GM21723 (cell line): ENCODE results near the gene GALNTL6.
A peak's percentile ranks its signal among the peaks of the same experiment; 100 is the strongest.
"Not testable (repeated sequence)": the region's sequence is repeated elsewhere in the genome, so short reads cannot be mapped to it uniquely, and the experiment has no call there.

Experiments
- ATAC-seq: cut with Tn5 transposase; IDR thresholded peaks from one replicate; pipeline ENCODE4 v1.9.1; 2021; ENCODE audit warnings: mild to moderate bottlenecking, moderate library complexity; ENCODE audit not compliant: unreplicated experiment

Gene GALNTL6

GRCh38 chr4:172708184-172708583, 895.0 kb downstream of the GALNTL6 start:
- no peak for ATAC-seq

GRCh38 chr4:172709376-172709775, 896.2 kb downstream of the GALNTL6 start:
- ATAC-seq, result no peak

- no peak for ATAC-seq
These were observed 903.1 kb downstream of the GALNTL6 start for GRCh38 chr4:172716291-172716690.

- no peak for ATAC-seq
These were observed 908.5 kb downstream of the GALNTL6 start for GRCh38 chr4:172721659-172722058.

- no peak for ATAC-seq
These were observed 912.4 kb downstream of the GALNTL6 start for GRCh38 chr4:172725581-172725980.

- no peak for ATAC-seq
These were observed 912.8 kb downstream of the GALNTL6 start for GRCh38 chr4:172726001-172726423.

GRCh38 chr4:172727631-172728030, 914.4 kb downstream of the GALNTL6 start:
- no peak for ATAC-seq

- not testable (repeated sequence) for ATAC-seq
These were observed 920.4 kb downstream of the GALNTL6 start for GRCh38 chr4:172733645-172734044.

GRCh38 chr4:172734555-172734954, 921.4 kb downstream of the GALNTL6 start:
- ATAC-seq, result no peak

- ATAC-seq, result no peak
These were observed 922.8 kb downstream of the GALNTL6 start for GRCh38 chr4:172736046-172736445.

GRCh38 chr4:172740434-172740833, 927.2 kb downstream of the GALNTL6 start:
- ATAC-seq, result peak; percentile 98

- ATAC-seq, result peak; percentile 97
These were observed 937.7 kb downstream of the GALNTL6 start for GRCh38 chr4:172750910-172751309.

GRCh38 chr4:172751550-172751949, 938.3 kb downstream of the GALNTL6 start:
- ATAC-seq, result peak; percentile 25

- no peak for ATAC-seq
These were observed 945.6 kb downstream of the GALNTL6 start for GRCh38 chr4:172758586-172759340.

- no peak for ATAC-seq
These were observed 947.3 kb downstream of the GALNTL6 start for GRCh38 chr4:172760512-172760911.

GRCh38 chr4:172762895-172763294, 949.7 kb downstream of the GALNTL6 start:
- ATAC-seq, result no peak

- ATAC-seq, result no peak
These were observed 957.6 kb downstream of the GALNTL6 start for GRCh38 chr4:172770787-172771186.

GRCh38 chr4:172772781-172773180, 959.6 kb downstream of the GALNTL6 start:
- ATAC-seq, result no peak

- no peak for ATAC-seq
These were observed 963.1 kb downstream of the GALNTL6 start for GRCh38 chr4:172776203-172776861.

GRCh38 chr4:172777729-172778431, 964.7 kb downstream of the GALNTL6 start:
- no peak for ATAC-seq

- ATAC-seq, result no peak
These were observed 965.4 kb downstream of the GALNTL6 start for GRCh38 chr4:172778583-172778982.
